NCI-H1092 (cell line): Measurements from ENCODE around the gene MBD6.
A peak's percentile ranks its signal among the peaks of the same experiment; 100 is the strongest.
"Not testable (repeated sequence)": the region's sequence is repeated elsewhere in the genome, so short reads cannot be mapped to it uniquely, and the experiment has no call there.

Experiments used
- DNase-seq: peaks from one replicate; lab custom pipeline; 2025; lab: John Stamatoyannopoulos, UW

MBD6 gene

DNA sequence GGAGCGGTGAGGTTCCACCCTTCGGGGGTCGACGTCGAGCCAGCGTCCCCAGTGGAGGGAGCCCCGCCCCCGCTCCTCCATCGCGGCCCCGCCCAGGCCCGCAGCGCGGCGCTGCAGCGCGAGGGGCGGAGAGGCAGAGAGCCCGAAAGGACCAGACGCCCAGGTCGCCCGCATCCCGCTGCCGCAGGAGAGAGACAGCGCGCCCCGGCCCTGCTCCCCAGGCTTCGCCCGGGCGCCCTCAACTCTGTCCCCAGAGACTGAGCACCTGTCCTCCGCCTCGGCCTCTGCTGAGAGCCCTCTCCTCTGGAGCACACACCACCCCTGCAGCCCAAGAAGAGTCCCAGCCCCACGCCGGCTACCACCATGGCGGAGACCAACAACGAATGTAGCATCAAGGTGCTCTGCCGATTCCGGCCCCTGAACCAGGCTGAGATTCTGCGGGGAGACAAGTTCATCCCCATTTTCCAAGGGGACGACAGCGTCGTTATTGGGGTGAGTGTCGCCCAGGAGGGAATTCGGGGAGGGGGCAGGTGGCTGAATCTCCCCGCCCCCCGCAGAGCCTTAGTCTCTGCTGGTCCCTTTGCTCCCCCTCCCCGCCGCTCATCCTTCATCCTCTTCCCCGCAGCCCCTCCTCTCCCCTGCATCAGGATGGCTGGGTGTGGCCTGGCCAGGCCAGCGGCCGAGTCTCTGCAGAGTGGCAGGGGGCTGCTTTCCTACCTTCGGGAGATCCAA lies 27.5 kb downstream of the MBD6 start, which contains the start of gene KIF5A:
Gene KIF5A (plus strand): TSS at position 136 of the 732 bp plus-strand sequence. CDS start 228 bp downstream, at position 364.
- DNase-seq, result peak; percentile 27

- DNase-seq, result no peak
Observed at GRCh38 chr12:57550641-57551549, 28.3 kb downstream of the MBD6 start.

- DNase-seq, result no peak
Observed at GRCh38 chr12:57551637-57552305, 29.1 kb downstream of the MBD6 start.

- no peak for DNase-seq
Observed at GRCh38 chr12:57552306-57552651, 29.7 kb downstream of the MBD6 start.

DNA sequence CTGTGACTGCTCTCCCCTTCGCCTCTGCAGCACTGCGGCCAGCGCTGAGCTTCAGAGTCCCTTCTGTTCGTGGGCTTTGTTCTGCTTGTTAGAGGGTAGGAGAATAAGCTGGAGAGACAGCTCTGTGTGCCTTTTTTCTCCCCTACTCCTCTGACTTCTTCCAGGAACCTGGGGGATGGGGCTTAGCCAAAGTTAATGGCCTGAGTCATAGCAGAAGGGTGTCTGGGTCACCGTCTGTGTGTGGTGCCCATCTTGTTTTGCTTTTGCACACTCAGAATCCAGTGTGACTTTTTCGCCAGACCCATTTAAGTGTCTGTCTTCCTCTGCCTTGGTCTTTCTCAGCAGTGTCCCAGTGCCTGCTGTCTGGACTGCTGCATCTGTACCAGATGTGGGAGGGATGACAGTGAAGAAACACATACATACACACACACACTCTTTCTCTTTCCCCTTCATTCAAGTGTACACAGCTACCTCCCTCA lies 30.2 kb downstream of the MBD6 start:
- DNase-seq, result no peak

DNA sequence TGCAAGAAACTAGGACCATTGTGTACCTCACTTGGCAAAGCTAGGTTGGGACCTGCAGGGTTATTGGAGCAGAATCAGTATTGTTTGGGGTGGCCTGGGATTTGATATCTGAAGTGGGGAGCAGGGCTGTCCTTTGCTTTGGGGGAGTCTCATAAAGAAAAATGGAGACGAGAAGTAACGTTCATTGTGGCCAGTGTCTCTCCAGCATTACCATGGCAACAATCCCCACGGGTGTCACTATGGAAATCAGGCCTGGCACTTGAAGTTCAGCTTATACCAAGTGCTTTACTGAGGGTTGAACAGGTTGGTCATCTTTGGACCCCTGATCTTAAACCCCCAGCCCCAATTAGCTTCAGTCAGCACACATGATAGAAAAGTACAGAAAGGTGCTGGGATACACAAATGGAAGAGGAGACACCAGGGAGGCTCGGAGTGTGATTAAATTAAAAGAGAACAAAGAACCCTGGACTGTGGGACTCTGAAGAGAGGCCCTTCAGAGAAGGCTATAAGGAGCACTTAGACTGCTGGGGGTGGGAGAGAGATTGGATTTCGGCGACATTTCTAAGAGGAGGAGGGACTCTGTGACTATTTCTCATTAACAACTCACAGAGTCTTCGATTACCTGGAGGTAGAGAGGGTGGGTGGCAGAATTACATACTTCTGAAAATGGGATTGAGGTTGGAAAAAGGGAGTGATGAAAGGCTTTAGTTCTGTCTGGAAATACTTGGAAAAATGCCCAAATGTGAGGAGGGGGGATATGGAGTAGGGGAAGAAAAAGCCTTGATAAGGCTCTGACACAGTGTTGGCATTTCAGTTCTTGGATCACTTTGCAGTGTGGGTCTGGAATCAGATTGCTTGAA lies 30.9 kb downstream of the MBD6 start:
- peak; percentile 65 for DNase-seq

DNA sequence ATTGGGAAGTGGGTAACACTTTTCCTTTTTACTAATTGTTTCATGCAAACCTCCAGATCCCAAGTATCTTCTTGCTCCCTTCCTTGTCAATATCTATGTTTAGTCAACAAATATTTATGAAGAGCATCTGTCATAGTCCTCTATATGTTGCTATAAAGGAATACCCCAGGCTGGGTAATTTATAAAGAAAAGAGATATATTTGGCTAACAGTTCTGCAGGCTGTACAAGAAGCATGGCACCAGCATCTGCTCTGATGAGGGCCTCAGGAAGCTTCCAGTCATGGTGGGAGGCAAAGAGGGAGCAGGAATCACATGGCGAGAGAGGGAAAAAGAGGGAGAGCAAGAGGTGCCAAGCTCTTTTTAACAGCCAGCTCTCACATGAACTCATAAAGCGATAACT lies 31.8 kb downstream of the MBD6 start:
- no peak for DNase-seq

DNA sequence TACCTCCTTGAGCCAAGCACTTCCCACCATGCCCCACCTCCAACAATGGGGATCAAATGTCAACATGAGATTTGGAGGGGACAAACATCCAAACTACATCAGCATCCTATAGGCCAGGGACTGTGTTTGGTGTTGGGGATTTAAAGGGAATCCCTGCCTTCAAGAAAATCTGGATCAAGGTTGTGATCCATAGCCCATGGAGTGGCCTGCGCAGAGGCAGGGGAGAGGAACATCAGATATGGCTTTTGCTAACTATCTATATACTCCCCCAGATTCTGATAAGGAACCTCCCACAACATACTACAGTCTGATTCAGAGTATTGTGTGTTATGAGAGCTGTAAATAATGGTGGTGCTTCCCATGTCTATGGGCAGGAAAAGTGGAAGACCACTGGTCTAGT lies 32.3 kb downstream of the MBD6 start:
- DNase-seq, result no peak

DNA sequence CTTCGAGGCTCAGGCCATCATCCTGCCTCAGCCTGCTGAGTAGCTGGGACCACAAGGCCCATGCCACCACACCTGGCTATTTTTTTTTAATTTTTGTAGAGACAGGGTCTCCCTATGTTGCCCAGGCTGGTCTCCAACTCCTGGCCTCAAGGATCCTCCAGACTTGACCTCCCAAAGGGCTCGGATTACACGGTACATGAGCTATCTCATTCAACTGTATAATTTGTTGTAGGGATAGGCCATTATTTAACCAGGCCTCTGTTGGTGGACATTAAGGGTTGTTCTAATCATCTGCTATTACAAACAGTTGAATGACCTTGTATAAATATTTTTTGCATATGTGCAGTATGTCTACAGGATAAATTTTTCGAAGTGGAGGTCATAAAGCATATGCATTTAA lies 36.2 kb downstream of the MBD6 start:
- DNase-seq, result no peak

GRCh38 chr12:57560516-57560915 lies 37.9 kb downstream of the MBD6 start:
- no peak for DNase-seq

GRCh38 chr12:57561117-57561516 lies 38.5 kb downstream of the MBD6 start:
- not testable (repeated sequence) for DNase-seq

- DNase-seq, result no peak
Observed at GRCh38 chr12:57563358-57563757, 40.7 kb downstream of the MBD6 start.

DNA sequence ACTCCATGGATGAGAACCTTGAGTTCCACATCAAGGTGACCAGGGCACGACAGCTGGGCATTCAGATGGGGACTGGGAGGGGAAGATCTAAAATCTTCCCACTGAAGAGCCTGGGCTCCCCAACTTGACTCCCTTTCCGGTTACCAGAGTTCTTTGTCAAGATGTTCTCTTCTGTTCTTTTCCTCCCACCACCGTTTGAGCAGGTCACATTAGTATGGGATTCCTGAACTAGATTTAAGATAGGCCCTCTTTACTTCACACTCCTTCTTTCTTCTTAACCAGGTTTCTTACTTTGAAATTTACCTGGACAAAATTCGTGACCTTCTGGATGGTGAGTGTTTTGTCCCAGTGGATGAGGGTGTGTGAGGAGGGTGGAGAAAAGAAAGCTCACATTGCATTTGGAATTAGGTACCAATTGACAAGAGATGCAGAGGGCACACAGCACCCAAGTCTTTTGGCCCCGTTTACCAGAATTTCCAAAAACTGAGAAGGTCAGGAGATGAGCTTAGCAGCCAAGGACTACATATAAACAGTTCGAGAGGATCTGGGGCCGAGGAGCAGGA lies 41.6 kb downstream of the MBD6 start:
- DNase-seq, result no peak

DNA sequence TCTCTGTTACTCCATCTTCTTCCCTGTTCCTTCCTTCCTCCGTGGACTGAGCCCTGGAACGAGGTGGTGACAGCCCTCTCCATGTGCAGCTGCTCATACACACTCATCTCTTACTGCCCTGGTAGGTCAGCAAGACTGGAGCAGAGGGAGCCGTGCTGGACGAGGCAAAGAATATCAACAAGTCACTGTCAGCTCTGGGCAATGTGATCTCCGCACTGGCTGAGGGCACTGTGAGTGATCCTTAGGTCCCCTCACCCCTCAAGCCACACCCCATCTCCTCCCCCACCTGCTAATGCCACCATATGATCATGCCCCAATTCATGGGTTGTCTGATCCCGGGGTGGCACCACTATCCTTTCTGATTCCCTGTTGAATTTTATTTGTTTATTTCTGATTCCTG lies 46.2 kb downstream of the MBD6 start:
- DNase-seq, result no peak

- no peak for DNase-seq
Observed at GRCh38 chr12:57569858-57570257, 47.2 kb downstream of the MBD6 start.

DNA sequence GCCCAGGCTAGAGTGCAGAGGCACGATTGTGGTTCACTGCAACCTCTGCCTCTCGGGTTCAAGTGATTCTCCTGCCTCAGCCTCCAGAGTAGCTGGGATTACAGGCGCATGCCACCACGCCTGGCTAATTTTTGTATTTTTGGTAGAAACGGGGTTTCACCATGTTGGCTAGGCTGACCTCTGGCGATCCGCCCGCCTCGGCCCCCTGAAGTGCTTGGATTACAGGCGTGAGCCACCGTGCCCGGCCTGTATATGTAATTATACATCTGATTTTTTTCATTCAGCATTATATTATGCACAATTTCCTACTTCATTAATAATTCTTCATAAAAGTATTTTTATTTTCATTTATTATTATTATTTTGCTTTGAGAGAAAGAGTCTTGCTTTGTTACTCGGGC lies 47.8 kb downstream of the MBD6 start:
- DNase-seq, result not testable (repeated sequence)

- DNase-seq, result no peak
Observed at GRCh38 chr12:57571926-57572762, 49.5 kb downstream of the MBD6 start.

GRCh38 chr12:57574795-57575194 lies 52.2 kb downstream of the MBD6 start:
- no peak for DNase-seq

DNA sequence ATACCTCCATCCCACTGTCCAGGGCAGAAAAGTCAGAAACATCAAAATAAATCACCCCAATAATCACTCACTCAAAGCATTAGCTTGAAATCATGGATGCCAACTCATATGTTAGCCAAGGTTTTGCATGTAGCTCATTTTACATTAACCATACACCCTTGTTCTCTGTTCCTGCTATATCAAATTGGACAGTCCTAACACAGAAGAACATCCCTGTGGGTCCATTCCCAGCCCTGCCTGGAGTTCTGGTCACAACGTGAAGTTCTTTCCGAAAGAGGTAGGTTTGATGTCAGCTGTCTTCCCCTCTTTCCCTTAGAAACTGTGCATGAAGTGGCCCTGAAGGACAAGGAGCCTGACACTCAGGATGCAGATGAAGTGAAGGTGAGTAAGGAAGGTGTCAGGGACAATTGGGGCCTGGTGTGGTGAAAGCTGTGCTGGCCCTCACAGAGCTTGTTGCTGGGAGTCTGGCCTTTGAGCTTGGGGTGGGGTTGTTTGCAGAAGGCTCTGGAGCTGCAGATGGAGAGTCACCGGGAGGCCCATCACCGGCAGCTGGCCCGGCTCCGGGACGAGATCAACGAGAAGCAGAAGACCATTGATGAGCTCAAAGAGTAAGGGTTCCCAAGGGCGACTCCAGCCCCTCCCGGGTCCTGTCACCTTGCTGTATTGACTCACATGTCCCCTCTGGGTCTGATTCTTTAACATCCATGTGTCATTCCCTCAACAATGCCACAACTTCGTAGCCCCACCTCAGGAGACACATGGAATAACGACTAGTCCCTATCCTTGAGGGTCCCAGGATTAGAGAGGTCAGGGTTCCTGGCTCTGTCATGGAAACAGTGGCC lies 53.4 kb downstream of the MBD6 start:
- DNase-seq, result no peak
